Renal cortex interstitium (tissue), 11 donors: Measurements from ENCODE around the gene TMEM184B. TPM values are rescaled to one million over a fixed set of nuclear protein-coding genes. Genes with fewer than 3 reads are reported as not detected.
"Not testable (repeated sequence)": the region's sequence is repeated elsewhere in the genome, so short reads cannot be mapped to it uniquely, and the experiment has no call there.

Source experiments
- DNase-seq, 11 donors: peaks; one replicate each; pipeline ENCODE4 v3.0.0-alpha.2; 2013; ENCODE audit warnings: low read depth in 9 of 11, low spot score in 4 of 11; ENCODE audit errors: extremely low read depth in 1 of 11
- polyA plus RNA-seq, 3 donors: library from polyadenylated mRNA; unstranded; fragments of 120-200 nt; gene quantifications; one replicate each; pipeline ENCODE4 v1.2.1, GENCODE V29; 2013; ENCODE audit not compliant: insufficient read length in 3 of 3

TMEM184B gene
- polyA plus RNA-seq, 3 donors: 39.8 to 42.2 (median 42.0) TPM

DNA sequence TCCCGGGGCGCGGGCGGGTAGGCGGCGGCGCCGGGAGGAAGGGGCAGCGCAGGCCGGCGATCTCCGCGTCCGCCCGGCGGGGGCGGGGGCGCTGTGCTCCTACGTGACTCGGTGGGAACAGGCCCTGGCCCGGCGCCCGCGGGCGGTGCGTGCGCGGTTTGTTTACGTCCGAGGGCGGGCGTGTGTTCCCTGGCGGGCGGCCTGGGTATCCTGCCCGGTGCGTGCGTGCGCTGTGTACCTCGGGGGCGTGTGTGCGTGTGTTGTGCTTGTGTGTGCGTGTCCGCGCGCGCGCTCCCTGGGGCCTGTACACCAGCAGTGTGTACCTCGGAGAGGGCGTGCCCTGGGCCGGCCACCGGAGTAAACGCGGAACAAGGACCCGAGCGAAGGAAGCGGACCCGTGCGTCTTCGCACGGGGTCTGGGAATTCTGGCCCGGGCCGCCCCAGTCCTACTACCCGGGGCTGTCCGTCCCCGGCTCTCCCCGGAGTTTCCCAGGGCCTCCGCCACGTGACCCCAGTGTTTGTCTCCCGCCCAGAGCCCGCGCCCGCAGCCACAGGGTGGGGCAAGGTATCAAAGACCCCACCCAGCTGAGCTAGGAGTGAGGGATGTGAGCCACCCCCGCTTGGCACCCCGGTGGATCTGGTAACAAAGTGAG is 70.2 kb downstream of the TMEM184B start:
- peak in 5 of 11 donors; percentile 63 to 73 (median 69) for DNase-seq

DNA sequence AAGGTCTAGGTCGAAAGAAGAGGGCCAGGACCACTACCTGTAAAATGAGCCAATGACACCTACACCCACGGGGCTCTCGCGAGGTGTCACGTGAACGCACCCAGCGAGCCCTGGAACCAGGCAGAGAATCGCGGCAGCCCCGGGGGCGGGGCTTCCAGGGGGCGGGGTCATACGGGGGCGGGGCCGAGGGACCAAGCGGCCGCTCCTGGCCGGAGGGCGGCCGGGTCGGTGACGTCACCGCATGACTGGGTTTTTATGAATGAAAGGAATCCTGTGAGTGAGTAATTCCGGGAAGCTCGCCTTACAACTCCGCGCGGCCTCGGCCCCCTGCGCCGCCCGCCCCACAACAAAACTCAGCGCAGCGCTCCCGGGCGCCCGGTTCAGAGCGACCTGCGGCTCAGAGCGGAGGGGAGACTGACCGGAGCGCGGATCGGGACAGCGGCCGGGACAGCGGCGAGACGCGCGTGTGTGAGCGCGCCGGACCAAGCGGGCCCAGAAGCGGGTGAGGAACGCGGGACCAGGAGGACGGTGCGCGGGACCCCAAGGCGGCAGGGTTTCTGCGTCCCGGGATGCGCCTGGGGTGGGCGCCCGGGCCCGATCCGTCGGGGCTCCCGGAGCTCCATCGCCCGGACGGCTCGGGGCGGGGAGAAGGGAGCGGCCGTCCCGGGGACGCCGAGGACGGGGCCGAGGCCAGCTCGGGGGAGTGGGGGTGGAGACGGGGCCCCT is 70.9 kb downstream of the TMEM184B start, which contains the start of gene MAFF:
MAFF (plus strand) TSS at position 284 of the 726 bp plus-strand sequence. CDS start 11,860 bp downstream, outside the sequence.
- peak; percentile 84 to 93 (median 91) for DNase-seq

DNA sequence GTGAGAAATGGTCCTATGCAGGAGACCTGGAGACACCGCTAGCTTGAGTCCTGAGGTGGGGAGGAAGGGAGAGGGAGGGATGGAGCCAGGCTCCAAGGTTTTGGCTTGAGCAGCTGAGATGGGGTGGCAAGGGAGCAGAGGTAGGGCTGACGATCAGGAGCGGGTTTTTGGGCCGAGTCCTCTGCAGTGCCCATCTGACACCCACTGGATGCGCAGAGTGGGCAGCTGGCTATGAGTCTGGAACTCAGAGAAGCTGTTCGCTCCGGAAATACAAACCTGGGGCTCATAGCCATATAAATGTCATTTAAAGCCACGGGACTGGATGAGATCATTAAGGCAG is 71.5 kb downstream of the TMEM184B start:
- DNase-seq: no peak

DNA sequence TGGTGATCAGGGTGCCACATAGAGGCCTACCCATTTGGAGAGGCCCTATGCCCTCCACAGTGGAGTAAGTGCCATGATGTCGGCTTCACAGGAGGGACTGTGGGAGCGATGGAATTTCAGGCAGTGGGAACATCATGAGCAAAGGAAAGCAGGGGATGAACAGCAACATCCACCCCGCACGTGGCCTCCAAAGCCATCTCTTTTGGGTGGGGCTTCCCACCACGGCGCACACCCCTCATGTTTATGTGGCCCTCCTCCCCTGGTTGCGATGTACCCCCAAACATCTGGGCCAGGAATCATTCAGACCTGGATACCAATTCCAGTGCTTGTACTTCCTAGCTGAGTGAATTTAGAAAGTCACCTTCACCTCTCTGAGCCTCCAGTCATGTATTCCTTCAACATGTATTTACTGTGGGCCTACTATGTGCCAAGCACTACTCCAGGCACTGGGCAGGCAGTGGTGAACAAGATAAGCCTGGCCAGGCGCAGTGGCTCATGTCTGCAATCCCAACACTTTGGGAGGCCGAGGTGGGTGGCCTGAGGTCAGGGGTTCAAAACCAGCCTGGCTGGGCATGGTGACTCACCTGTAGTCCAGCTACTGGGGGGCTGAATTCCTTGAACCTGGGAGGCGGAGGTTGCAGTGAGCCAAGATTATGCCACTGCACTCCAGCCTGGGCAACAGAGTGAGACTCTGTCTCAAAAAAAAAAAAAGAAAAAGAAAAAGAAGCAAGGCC is 72.8 kb downstream of the TMEM184B start:
- no peak for DNase-seq

DNA sequence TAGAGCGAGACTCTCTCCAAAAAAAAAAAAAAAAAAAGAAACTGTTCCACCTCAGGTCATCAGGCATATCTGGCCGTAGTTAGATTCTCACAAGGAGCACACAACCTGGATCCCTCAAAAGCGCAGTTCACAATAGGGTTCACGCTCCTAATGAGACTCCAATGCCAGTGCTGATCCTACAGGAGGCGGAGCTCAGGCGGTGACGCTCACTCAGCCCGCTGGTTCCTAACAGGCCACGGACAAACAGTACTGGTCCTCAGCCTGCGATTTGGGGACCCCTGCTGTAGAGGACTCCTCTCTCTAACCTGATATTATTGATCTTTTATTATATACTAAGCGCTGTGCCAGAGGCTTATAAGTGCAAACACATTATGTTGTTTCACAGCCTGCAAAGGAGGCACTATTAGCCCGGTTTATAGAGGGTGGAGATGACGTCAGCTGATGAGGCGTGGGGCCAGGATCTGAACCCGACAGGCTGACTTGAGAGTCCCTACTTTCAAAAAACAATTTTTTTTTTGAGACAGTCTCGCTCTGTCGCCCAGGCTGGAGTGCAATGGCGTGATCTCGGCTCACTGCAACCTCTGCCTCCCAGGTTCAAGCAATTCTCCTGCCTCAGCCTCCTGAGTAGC is 75.9 kb downstream of the TMEM184B start:
- DNase-seq: no peak

DNA sequence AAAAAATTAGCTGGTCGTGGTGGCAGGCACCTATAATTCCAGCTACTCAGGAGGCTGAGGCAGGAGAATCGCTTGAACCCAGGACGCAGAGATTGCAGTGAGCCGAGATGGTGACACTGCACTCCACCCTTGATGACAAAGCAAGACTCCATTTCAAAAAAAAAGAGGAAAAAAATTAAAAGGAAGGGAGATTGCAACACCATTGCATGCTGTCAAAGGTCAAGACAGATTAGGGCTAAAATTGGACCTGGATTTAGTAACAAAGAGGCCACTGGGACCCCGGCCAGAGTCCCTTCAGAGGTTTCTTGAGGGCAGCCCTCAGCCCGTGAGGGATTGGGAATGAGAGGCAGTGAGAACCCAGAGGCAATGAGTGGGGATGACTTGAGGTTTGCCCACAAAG is 79.2 kb downstream of the TMEM184B start:
- DNase-seq: no peak

DNA sequence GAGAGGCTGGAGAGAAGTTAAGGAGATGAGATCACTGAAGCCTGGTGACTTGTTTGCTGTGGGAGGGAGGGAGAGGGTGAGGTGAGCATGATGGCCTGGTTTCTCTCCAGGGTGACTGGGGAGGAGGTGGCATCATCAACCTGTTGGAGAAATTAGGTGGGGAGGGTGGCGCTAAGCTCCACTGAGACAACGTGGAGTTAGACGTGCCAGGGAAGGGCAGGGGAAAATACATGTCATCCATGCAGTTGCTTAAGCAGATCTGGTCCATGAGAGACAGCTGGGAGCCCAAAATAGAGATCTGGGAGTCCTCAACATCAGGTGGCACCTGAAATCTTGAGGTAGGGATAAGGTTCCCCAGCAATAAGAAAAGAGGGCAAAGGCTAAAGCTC is 80.3 kb downstream of the TMEM184B start:
- no peak for DNase-seq

DNA sequence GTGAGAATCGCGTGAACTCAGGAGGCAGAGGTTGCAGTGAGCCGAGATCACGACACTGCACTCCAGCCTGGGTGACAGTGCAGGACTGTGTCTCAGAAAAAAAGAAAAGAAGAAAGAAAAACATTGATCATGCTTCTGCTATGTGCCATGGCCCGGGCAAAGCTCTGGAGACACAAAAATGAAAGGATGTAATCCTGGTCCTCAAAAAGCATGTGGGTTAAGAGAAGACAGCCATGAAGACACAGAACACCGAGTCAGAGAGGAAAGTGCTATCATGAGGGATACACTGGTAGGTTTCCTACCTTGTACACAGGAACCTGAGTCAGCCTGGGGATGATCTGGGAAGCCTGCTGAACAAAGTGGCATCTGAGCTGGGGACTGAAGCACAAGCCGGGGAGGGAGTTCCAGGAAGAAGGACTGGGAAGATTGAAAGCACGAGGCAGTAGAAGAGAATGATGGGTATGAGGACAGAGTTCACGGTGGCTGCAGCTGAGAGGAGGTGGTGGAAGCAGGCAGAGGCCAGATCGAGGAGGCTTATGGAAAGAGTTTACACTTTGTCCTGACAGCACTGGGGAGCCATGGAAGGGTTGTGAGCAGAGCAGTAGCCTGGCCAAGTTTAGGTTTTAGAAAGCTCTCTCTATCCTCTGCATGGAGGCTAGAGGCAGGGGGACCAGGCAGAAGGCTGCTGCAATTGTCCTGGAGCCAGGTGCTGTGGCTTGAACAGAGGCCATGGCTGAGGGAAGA is 80.9 kb downstream of the TMEM184B start:
- no peak for DNase-seq

DNA sequence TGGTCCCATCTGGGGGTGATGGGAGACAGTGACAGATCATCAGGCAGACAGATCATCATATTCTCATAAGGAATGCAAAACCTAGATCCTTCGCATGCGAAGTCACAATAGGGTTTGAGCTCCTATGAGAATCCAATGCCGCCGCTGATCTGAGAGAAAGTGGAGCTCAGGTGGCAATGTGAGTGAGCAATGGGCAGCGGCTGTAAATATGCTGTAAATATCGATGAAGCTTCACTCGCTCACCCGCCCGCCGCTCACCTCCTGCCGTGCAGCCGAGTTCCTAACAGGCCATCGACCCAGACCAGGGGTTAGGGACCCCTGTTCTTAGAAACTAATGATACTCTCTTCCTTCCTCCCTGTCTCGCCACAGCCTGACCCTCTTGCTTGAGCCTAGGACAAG is 81.8 kb downstream of the TMEM184B start:
- no peak for DNase-seq

DNA sequence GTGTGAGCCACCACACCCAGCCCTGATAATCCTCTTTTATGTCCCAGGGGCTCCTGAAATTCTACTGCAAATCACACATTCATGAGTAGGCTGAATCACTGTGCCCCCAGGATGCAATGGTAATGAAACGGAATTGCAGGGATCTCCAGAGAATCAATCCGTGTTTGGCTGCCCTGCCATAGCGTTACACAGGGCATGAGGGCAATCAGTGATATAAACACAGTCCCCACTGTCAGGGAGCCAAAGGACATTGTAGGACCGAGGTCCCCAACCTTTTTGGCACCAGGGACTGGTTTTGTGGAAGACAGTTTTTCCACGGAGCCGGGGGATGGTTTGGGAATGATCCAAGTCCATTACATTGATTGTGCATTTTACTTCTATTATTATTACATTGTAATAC is 82.2 kb downstream of the TMEM184B start:
- DNase-seq: no peak

DNA sequence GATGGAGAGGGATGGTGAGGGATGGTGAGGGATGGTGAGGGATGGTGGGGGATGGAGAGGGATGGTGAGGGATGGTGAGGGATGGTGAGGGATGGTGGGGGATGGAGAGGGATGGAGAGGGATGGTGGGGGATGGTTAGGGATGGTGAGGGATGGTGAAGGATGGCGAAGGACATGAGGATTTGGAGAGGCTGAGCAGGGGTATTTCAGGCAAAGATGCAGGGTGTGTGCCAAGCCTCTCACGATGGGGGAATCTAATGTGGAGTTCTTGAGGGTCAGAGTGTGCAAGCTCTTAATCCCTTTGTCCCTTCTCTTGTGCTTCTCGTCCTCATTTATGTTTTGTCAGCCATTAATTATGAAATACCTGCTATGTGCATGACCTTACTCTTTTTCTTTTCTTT is 83.7 kb downstream of the TMEM184B start:
- no peak for DNase-seq

DNA sequence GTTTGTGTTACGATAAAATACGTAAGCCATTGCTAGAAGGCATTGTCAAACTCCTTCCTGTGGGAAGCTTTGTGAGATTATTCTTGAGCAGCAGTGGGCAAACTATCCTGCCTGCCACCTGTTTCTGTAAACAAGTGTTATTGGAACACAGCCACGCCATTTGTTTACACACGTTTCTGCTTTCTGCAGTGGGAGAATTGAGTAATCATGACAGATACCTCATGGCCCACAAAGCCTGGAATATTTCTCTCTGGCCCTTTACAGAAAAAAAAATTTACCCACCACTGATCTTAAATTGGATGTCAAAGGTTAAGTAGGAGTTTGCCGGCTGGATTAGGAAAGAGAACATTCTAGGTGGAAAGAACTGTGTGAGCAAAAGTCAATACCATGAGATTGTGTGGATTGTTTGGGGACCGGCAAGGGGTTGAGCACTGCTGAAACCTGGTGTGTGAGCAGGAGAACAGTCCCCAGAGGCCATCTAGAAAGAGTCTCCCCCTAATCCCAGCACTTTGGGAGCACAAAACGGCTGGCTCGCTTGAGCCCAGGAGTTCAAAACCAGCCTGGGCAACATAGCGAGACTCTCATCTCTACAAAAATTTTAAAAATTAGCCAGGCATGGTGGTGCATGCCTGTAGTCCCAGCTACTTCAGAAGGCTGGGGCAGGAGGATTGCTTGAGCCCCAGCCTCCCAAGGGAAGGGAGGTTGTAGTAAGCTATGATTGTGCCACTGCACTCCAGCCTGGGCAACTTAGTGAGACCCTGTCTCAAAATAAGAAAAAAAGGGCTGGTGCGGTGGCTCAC is 85.2 kb downstream of the TMEM184B start:
- no peak for DNase-seq

DNA sequence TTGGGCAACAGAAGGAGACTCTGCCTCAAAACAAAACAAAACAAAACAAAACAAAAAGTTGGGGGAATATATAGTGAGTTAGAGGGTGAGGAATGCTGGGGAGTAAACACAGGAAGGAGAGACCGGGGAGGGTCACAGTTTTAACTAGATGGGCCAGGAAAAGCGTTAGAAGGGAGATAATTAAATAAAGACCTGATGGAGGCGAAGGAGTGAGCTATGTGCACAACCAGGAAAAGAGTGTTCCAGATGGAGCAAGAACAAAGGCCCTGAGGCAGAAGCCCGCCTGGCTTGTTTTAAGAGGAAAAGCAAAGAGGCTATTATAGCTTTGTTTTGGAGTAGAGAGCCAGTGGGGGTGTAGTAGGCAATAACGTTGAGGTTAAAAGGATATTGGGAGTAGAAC is 86.4 kb downstream of the TMEM184B start:
- no peak for DNase-seq

DNA sequence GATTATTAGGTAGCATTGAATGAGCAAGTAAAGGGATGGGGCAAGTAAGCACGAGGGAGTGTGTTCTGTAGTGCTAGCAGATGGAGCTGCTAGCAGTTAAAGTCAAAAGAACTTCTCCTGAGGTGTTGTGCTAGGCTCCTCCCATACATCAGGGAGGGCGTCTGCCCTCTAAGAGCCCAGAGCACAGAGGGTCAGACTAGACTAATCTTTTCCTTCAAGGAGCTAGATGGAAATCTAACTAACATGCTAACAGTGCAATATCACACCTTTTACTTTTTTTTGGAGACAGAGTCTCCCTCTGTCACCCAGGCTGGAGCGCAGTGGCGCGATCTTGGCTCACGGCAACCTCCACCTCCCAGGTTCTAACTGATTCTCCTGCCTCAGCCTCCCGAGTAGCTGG is 88.0 kb downstream of the TMEM184B start:
- DNase-seq: no peak

DNA sequence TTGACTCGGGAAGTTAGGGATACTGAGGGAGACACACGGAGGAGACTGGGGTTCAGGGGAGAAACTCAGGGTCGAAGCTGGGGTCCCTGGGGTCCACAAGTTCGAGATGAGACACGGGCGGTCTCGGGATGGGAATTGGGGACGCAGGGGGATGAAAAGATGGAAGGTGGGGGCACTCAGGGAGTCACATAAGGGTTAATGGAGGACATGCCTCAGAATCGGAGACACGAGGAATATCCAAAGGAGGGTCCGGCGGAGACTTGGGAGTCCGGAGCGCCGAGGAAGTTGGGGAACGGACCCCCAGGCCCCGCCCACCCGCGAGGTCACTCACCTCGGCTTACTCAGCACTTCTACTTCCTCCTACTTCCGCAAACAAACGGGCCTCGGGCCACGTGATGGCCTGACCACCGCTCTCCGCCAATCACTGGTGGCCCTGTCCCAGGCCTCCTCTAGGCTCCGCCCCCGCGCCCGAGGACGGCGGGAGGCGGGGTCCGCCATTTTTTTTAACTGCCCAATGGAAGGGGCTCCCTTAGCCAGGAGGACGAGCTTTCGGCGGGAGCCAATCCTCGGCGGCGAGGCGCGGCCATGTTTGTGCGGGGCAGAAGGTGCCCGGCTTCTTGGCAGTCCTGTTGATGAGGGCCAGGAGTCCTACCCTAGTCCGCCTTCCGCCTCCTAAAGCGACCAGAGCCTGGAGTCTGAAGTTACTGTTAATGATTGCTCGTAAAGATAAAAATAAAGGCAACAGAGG is 91.2 kb downstream of the TMEM184B start, which contains the start of gene PLA2G6:
PLA2G6 (minus strand) TSS at position 378 of the 748 bp plus-strand sequence. CDS start 12,404 bp downstream, outside the sequence.
- DNase-seq: peak; percentile 92 to 99 (median 97)

DNA sequence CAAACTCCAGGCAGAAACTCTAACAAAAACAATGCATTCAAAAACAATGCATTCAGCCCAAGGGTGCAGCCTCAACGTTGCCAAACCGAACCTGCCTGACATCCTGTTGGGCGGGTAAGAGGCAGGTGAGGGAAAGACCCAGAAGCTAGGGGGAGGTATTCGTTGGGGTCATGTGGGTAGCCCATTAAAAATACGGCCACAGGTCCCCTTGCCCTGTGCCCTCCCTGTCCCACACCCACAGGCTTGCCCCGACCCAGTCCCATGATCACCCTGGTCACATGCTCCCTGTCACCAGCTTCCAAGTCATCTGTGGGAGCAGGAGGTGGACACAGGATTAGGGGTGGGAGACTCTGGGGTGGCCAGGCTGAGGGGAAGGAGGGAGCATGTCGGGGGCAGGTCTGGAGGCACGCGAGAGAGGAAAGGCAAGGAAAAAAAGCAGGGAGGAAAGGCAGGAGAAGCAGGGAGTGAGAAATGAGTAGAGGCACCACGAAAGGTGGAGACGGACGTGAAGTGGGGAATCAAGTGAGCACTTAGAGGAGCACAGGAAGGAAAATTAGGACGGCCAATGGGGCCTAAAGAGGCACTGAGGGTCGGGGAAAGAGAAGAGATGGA is 91.9 kb downstream of the TMEM184B start:
- no peak for DNase-seq

DNA sequence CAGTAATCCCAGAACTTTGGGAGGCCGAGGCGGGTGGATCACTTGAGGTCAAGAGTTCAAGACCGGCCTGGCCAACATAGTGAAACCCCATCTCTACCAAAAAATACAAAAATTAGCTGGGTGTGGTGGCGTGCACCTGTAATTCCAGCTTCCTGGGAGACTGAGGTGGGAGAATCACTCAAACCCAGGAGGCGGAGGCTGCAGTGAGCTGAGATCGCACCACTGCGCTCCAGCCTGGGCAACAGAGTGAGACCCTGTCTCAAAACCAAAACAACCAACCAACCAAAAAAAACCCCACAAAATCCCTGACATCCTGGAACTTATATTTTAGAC is 94.2 kb downstream of the TMEM184B start:
- not testable (repeated sequence) for DNase-seq
